ENCODE results near the gene EIF2S3B. TPM values are rescaled to one million over a fixed set of nuclear protein-coding genes. Genes with fewer than 3 reads are reported as not detected.
"Not testable (repeated sequence)": the region's sequence is repeated elsewhere in the genome, so short reads cannot be mapped to it uniquely, and the experiment has no call there.

The EIF2S3B gene
- 1.6 TPM for total RNA-seq

- DNase-seq (ENCODE audit: low spot score in 2 of 2) (no peak), FAIRE-seq (no peak)
These were observed at the start of gene EIF2S3B for GRCh38 chr12:10505620-10506019. EIF2S3B (plus strand) TSS chr12:10505890; CDS start chr12:10505903, 13 bp downstream.

- DNase-seq (ENCODE audit: low spot score in 2 of 2) (no peak), FAIRE-seq (no peak)
These were observed 48.8 kb upstream of the EIF2S3B start for GRCh38 chr12:10456856-10457255.

GRCh38 chr12:10457760-10458159 lies 47.9 kb upstream of the EIF2S3B start:
- DNase-seq (ENCODE audit: low spot score in 2 of 2) = no peak
- no peak for FAIRE-seq

GRCh38 chr12:10466311-10466710 lies 39.4 kb upstream of the EIF2S3B start:
- DNase-seq (ENCODE audit: low spot score in 2 of 2) (no peak), FAIRE-seq (no peak)

GRCh38 chr12:10469701-10470100 lies 36.0 kb upstream of the EIF2S3B start:
- no peak for FAIRE-seq
- DNase-seq (ENCODE audit: low spot score in 2 of 2) = no peak

GRCh38 chr12:10472808-10473207 lies 32.9 kb upstream of the EIF2S3B start:
- FAIRE-seq; DNase-seq (ENCODE audit: low spot score in 2 of 2): not testable (repeated sequence)

GRCh38 chr12:10481901-10482300 lies 23.8 kb upstream of the EIF2S3B start:
- FAIRE-seq; DNase-seq (ENCODE audit: low spot score in 2 of 2): not testable (repeated sequence)

GRCh38 chr12:10487328-10487727 lies 18.4 kb upstream of the EIF2S3B start:
- FAIRE-seq; DNase-seq (ENCODE audit: low spot score in 2 of 2): not testable (repeated sequence)

GRCh38 chr12:10491766-10492165 lies 13.9 kb upstream of the EIF2S3B start:
- no peak for FAIRE-seq
- no peak for DNase-seq (ENCODE audit: low spot score in 2 of 2)

- DNase-seq (ENCODE audit: low spot score in 2 of 2) = no peak
- no peak for FAIRE-seq
These were observed 8.1 kb upstream of the EIF2S3B start for GRCh38 chr12:10497602-10498001.

- DNase-seq (ENCODE audit: low spot score in 2 of 2) (no peak), FAIRE-seq (no peak)
These were observed 7.6 kb upstream of the EIF2S3B start for GRCh38 chr12:10498042-10498441.

- FAIRE-seq (peak; percentile 44), DNase-seq (ENCODE audit: low spot score in 2 of 2) (no peak)
These were observed 4.7 kb upstream of the EIF2S3B start for GRCh38 chr12:10501030-10501429.

- FAIRE-seq (no peak), DNase-seq (ENCODE audit: low spot score in 2 of 2) (no peak)
These were observed 2.2 kb upstream of the EIF2S3B start for GRCh38 chr12:10503460-10503859.

- FAIRE-seq = peak; percentile 84
- no peak for DNase-seq (ENCODE audit: low spot score in 2 of 2)
These were observed 6.2 kb downstream of the EIF2S3B start for GRCh38 chr12:10511756-10512355.

GRCh38 chr12:10512798-10513197 lies 7.1 kb downstream of the EIF2S3B start:
- FAIRE-seq (peak; percentile 24), DNase-seq (ENCODE audit: low spot score in 2 of 2) (no peak)

GRCh38 chr12:10521555-10521954 lies 15.9 kb downstream of the EIF2S3B start:
- FAIRE-seq = no peak
- no peak for DNase-seq (ENCODE audit: low spot score in 2 of 2)

- FAIRE-seq (no peak), DNase-seq (ENCODE audit: low spot score in 2 of 2) (no peak)
These were observed 22.7 kb downstream of the EIF2S3B start for GRCh38 chr12:10528174-10528953.

- no peak for DNase-seq (ENCODE audit: low spot score in 2 of 2)
- no peak for FAIRE-seq
These were observed 23.9 kb downstream of the EIF2S3B start for GRCh38 chr12:10529603-10530002.

- FAIRE-seq = no peak
- no peak for DNase-seq (ENCODE audit: low spot score in 2 of 2)
These were observed 32.0 kb downstream of the EIF2S3B start for GRCh38 chr12:10537721-10538120.

GRCh38 chr12:10540776-10541205 lies 35.1 kb downstream of the EIF2S3B start:
- FAIRE-seq (no peak), DNase-seq (ENCODE audit: low spot score in 2 of 2) (no peak)

- DNase-seq (ENCODE audit: low spot score in 2 of 2) (no peak), FAIRE-seq (no peak)
These were observed 37.8 kb downstream of the EIF2S3B start for GRCh38 chr12:10543499-10543898.

GRCh38 chr12:10551375-10551774 lies 45.7 kb downstream of the EIF2S3B start:
- no peak for FAIRE-seq

More at GRCh38 chr12:10551375-10551774, 45.7 kb downstream of the EIF2S3B start:
- DNase-seq (ENCODE audit: low spot score in 2 of 2) = no peak

All from frontal cortex (tissue), 4 donors.